GM12874 (cell line): Measurements from ENCODE around the gene KLRC1.
"Not testable (repeated sequence)": the region's sequence is repeated elsewhere in the genome, so short reads cannot be mapped to it uniquely, and the experiment has no call there.

Source experiments
- CTCF ChIP-seq: IDR thresholded peaks from 2 replicates; pipeline ENCODE4 v1.5.1; 2011; ENCODE audit warnings: low read depth, mild to moderate bottlenecking, control low read depth, low read length, moderate library complexity; ENCODE audit not compliant: insufficient read depth

Gene KLRC1

GRCh38 chr12:10456856-10457255, 3.7 kb upstream of the KLRC1 start:
- TF ChIP-seq CTCF = no peak

- no peak for TF ChIP-seq CTCF
These were observed 2.6 kb upstream of the KLRC1 start for GRCh38 chr12:10455766-10456165.

GRCh38 chr12:10454531-10454930, 1.4 kb upstream of the KLRC1 start:
- TF ChIP-seq CTCF = no peak

- TF ChIP-seq CTCF = no peak
These were observed 4.9 kb downstream of the KLRC1 start for GRCh38 chr12:10448236-10448635.

GRCh38 chr12:10435816-10436215, 17.4 kb downstream of the KLRC1 start, which contains the start of gene KLRC2:
Gene KLRC2, minus strand, starts transcription at chr12:10436010. Its CDS starts 24 bp downstream, at chr12:10435986.
- TF ChIP-seq CTCF = not testable (repeated sequence)

GRCh38 chr12:10420334-10420733, 32.8 kb downstream of the KLRC1 start, which contains the start of gene KLRC3:
Gene KLRC3, minus strand, starts transcription at chr12:10420595. Its CDS starts 45 bp downstream, at chr12:10420550.
- not testable (repeated sequence) for TF ChIP-seq CTCF

GRCh38 chr12:10409392-10409791, 43.8 kb downstream of the KLRC1 start, which contains the start of gene KLRC4:
Gene KLRC4, minus strand, starts transcription at chr12:10409757. Its CDS starts 182 bp downstream, at chr12:10409575.
- TF ChIP-seq CTCF = no peak
